MCF 10A (cell line): ENCODE results near the gene FZD7. TPM values are rescaled to one million over a fixed set of nuclear protein-coding genes. Genes with fewer than 3 reads are reported as not detected.

Source experiments
- BruUV-seq: library from RNA; stranded (reverse); fragments of 400-500 nt; replicated peaks from 2 replicates; lab custom pipeline; 2021; lab: Mats Ljungman, UMichigan
- CTCF ChIA-PET: fragments of 300-600 bp; sonication (Branson Sonifier 250); formaldehyde crosslinking; extraction: SDS; loops from one replicate; lab custom pipeline; 2021; ENCODE audit warnings: antibody characterized with exemption, inconsistent platforms; lab: Yijun Ruan, JAX
- POLR2A ChIA-PET: fragments of 300-600, 350-650 bp; sonication (Branson Sonifier 250); formaldehyde crosslinking; extraction: SDS; loops from one replicate; lab custom pipeline; 2020; ENCODE audit warnings: antibody characterized with exemption, inconsistent platforms; lab: Yijun Ruan, JAX
- DNase-seq: peaks from one replicate; pipeline ENCODE4 v3.0.0-alpha.2; 2018; ENCODE audit not compliant: unreplicated experiment
- H3K27ac Mint-ChIP-seq: one replicate; pipeline ENCODE4 v1.8.0; 2022; ENCODE audit warnings: mild to moderate bottlenecking, low read depth, mixed read lengths; ENCODE audit not compliant: unreplicated experiment
- H3K27me3 Mint-ChIP-seq: one replicate; pipeline ENCODE4 v1.8.0; 2022; ENCODE audit warnings: mixed read lengths; ENCODE audit not compliant: insufficient read depth, unreplicated experiment
- H3K36me3 Mint-ChIP-seq: one replicate; pipeline ENCODE4 v1.8.0; 2022; ENCODE audit warnings: mild to moderate bottlenecking, moderate library complexity, mixed read lengths; ENCODE audit not compliant: insufficient read depth, unreplicated experiment
- H3K4me1 Mint-ChIP-seq: one replicate; pipeline ENCODE4 v1.8.0; 2022; ENCODE audit warnings: mixed read lengths; ENCODE audit not compliant: insufficient read depth, unreplicated experiment
- H3K4me3 Mint-ChIP-seq: one replicate; pipeline ENCODE4 v1.8.0; 2022; ENCODE audit warnings: mild to moderate bottlenecking, moderate library complexity, mixed read lengths; ENCODE audit not compliant: unreplicated experiment
- H3K9me3 Mint-ChIP-seq: one replicate; pipeline ENCODE4 v1.8.0; 2022; ENCODE audit warnings: mixed read lengths; ENCODE audit not compliant: unreplicated experiment
- intact Hi-C: fragments of 100-400 bp; cut with micrococcal nuclease; formaldehyde crosslinking; loops from 2 replicates; pipeline ENCODE4 v1.14.1; 2022
- total RNA-seq: library from RNA; stranded (reverse); gene quantifications from 2 replicates; pipeline ENCODE4 v1.2.3, GENCODE V29; 2022
- TF ChIP-seq, protein P1 (sequence below): fragments of 200-600 bp; IDR thresholded peaks from one replicate; pipeline ENCODE4 v1.8.0; 2022; ENCODE audit warnings: antibody characterized with exemption, mild to moderate bottlenecking; ENCODE audit not compliant: unreplicated experiment

Gene FZD7
- total RNA-seq, 1 experiment from 2014 or later = 1.1 TPM

DNA sequence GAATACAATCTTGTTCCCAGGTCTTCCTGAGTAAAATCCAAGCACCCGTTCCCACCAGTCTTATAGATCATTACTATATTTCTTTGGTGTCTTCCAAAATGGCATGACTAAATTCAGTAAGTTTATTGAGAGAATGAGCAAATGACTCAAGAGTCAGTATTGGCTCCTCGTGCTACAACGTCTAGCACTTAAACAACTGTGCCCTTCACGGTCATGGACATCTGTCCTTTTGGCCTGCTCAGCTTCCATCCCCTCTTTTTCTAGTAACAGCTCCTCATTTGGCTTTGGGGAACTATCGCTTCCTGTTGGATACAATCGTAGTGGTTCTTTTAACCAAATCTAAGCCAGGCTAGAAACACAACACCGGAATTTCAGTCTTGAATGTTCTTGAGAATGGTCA lies 24.1 kb upstream of the FZD7 start:
- POLR2A ChIA-PET = no interaction called here
- no TSS peak for BruUV-seq
- H3K27ac Mint-ChIP-seq = no peak overlapping the region

GRCh38 chr2:202014318-202014717 lies 19.3 kb upstream of the FZD7 start:
- Mint-ChIP-seq H3K27me3 (peaks cover 43% of the 10 kb centered on the region), H3K4me3 (no peak overlapping the region), H3K4me1 (peaks cover 5% of the 10 kb centered on the region), H3K9me3 (no peaks in the 10 kb centered on the region), H3K27ac (no peak overlapping the region), H3K36me3 (no peaks in the 10 kb centered on the region)
- DNase-seq = peak; percentile 16
- intact Hi-C loops = no loop called here
- BruUV-seq = no TSS peak
- CTCF ChIA-PET = interaction anchor here (0.6 kb wide), 1 partner anchor 54 kb away, joined by 4 read pairs; no protein-coding TSS in a partner anchor
- TF ChIP-seq, protein P1, sequence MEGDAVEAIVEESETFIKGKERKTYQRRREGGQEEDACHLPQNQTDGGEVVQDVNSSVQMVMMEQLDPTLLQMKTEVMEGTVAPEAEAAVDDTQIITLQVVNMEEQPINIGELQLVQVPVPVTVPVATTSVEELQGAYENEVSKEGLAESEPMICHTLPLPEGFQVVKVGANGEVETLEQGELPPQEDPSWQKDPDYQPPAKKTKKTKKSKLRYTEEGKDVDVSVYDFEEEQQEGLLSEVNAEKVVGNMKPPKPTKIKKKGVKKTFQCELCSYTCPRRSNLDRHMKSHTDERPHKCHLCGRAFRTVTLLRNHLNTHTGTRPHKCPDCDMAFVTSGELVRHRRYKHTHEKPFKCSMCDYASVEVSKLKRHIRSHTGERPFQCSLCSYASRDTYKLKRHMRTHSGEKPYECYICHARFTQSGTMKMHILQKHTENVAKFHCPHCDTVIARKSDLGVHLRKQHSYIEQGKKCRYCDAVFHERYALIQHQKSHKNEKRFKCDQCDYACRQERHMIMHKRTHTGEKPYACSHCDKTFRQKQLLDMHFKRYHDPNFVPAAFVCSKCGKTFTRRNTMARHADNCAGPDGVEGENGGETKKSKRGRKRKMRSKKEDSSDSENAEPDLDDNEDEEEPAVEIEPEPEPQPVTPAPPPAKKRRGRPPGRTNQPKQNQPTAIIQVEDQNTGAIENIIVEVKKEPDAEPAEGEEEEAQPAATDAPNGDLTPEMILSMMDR = no peak
- POLR2A ChIA-PET = interaction anchor here (0.6 to 1.0 kb wide), 2 partner anchors 9 to 26 kb away, joined by 3 read pairs; no protein-coding TSS in a partner anchor

More for the DNA sequence above, 24.1 kb upstream of the FZD7 start:
- peaks cover 5% of the 10 kb centered on the region for H3K4me1 Mint-ChIP-seq
- CTCF ChIA-PET = no interaction called here
- H3K27me3 Mint-ChIP-seq = peaks cover 43% of the 10 kb centered on the region
- intact Hi-C loops = no loop called here
- H3K9me3 Mint-ChIP-seq = no peaks in the 10 kb centered on the region
- H3K4me3 Mint-ChIP-seq = no peak overlapping the region
- TF ChIP-seq, protein P1 = no peak
- H3K36me3 Mint-ChIP-seq = no peaks in the 10 kb centered on the region
- DNase-seq = no peak

DNA sequence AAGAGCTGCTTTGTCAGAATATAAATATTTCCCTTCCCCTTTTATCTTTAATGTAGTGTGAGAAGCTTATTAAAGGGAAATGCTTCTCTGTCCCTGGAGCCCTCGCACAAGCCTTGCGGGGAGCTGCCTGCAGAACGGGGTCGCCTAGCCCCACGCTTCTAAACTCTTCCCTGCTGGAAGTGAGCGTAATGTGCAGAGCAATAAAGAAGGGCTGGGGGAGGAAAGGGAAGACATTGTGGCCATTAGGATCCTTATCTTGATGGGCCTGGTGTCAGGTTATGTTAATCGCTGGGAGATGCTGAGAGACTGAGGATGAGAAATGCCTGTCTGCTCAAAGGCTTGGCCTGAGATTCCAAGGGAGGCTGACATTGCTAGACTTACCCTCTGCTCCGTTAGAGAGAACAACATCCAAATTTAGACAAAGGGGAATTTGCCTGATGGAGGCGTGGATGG lies 18.9 kb upstream of the FZD7 start:
- Mint-ChIP-seq H3K36me3 (no peaks in the 10 kb centered on the region), H3K4me1 (peaks cover 5% of the 10 kb centered on the region), H3K9me3 (no peaks in the 10 kb centered on the region), H3K4me3 (no peak overlapping the region), H3K27ac (no peak overlapping the region), H3K27me3 (peaks cover 43% of the 10 kb centered on the region)
- no peak for DNase-seq
- ChIA-PET POLR2A (no interaction called here), CTCF (no interaction called here)
- BruUV-seq = no TSS peak
- intact Hi-C loops = no loop called here
- TF ChIP-seq, protein P1 = no peak

DNA sequence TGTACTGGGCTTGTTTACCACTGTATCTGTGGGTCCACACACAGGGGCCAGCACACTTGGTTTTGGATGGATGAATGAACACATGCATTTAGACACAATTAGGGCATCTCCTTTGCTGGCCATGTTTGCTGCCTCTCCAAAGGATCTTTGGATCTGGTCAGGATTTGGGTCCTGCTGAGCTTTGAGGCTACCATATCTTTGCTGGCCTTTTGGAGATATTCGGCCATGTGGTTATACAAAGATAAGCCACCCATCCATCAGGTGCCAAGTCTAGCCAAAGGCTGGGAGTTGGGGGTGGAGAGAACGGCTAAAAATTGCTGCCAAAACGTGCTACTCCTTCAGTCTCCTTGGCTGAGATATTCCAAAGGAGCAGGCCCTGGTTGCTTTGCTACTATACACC lies 18.2 kb upstream of the FZD7 start:
- no peaks in the 10 kb centered on the region for H3K9me3 Mint-ChIP-seq
- ChIA-PET CTCF (no interaction called here), POLR2A (no interaction called here)
- intact Hi-C loops = no loop called here
- H3K4me1 Mint-ChIP-seq = peaks cover 5% of the 10 kb centered on the region
- DNase-seq = no peak
- no peak overlapping the region for H3K4me3 Mint-ChIP-seq
- H3K27me3 Mint-ChIP-seq = peaks cover 41% of the 10 kb centered on the region
- H3K27ac Mint-ChIP-seq = no peak overlapping the region
- TF ChIP-seq, protein P1 = no peak
- no TSS peak for BruUV-seq
- H3K36me3 Mint-ChIP-seq = no peaks in the 10 kb centered on the region
